H1 (cell line): ENCODE measurements around the gene ZNF697. TPM values are rescaled to one million over a fixed set of nuclear protein-coding genes. Genes with fewer than 3 reads are reported as not detected.

Experiments
- CTCF ChIA-PET: fragments of 300-600 bp; sonication (Branson Sonifier 250); formaldehyde crosslinking; loops from one replicate; lab custom pipeline; 2021; ENCODE audit not compliant: partially characterized antibody; lab: Charles Lee
- POLR2A ChIA-PET: fragments of 300-600 bp; sonication (Branson Sonifier 250); formaldehyde crosslinking; loops from one replicate; lab custom pipeline; 2021; ENCODE audit warnings: inconsistent platforms; ENCODE audit not compliant: partially characterized antibody; lab: Charles Lee
- DNase-seq, 2 experiments: peaks; one replicate each; pipeline versions ENCODE4 v3.0.0 to v3.0.0-alpha.2; 2010 to 2022; ENCODE audit warnings: low spot score in 2 of 2, low read depth in 1 of 2, mixed read lengths in 1 of 2
- FAIRE-seq: peaks from 2 replicates; lab custom pipeline; 2011; peaks lifted over from hg19 to GRCh38; lab: Jason Lieb, UNC
- H2AFZ ChIP-seq: 2 replicates; pipeline ENCODE4 v1.8.1; 2012; ENCODE audit warnings: low read length, inconsistent platforms
- H2AK5ac ChIP-seq: 2 replicates; pipeline ENCODE4 v1.6.1; 2013; ENCODE audit warnings: low read depth, low read length
- H2BK120ac ChIP-seq: replicated peaks from 2 replicates; pipeline ENCODE3; 2013; ENCODE audit warnings: low read depth, low read length, inconsistent platforms
- H2BK12ac ChIP-seq: 2 replicates; pipeline ENCODE4 v1.6.1; 2013; ENCODE audit warnings: low read depth, low read length
- H2BK15ac ChIP-seq: 2 replicates; pipeline ENCODE4 v1.6.1; 2013; ENCODE audit warnings: low read length
- H2BK20ac ChIP-seq: 2 replicates; pipeline ENCODE4 v1.6.1; 2013; ENCODE audit warnings: low read length
- H2BK5ac ChIP-seq: 2 replicates; pipeline ENCODE4 v1.6.1; 2013; ENCODE audit warnings: low read depth, low read length
- H3K14ac ChIP-seq: 2 replicates; pipeline ENCODE4 v1.6.1; 2013; ENCODE audit warnings: inconsistent platforms; ENCODE audit not compliant: insufficient read length
- H3K18ac ChIP-seq: 2 replicates; pipeline ENCODE4 v1.6.1; 2013; ENCODE audit warnings: low read length; ENCODE audit errors: extremely low read depth
- H3K23ac ChIP-seq: 2 replicates; pipeline ENCODE4 v1.6.1; 2013; ENCODE audit warnings: inconsistent platforms; ENCODE audit not compliant: insufficient read length
- H3K23me2 ChIP-seq: 2 replicates; pipeline ENCODE4 v1.6.1; 2013; ENCODE audit warnings: low read depth, low read length
- H3K27ac ChIP-seq: 2 replicates; pipeline ENCODE4 v1.6.1; 2011; ENCODE audit warnings: low read depth, low read length, inconsistent platforms
- H3K27me3 ChIP-seq, 4 experiments: replicated peaks in 1 of 4; 1 replicate in 1 of 4; 2 replicates in 3 of 4; pipeline versions ENCODE4 v1.6.1 to v1.8.1; 2011 to 2013; ENCODE audit warnings: low read length in 3 of 4, mild to moderate bottlenecking in 3 of 4, inconsistent platforms in 2 of 4, mixed read lengths in 2 of 4, moderate library complexity in 1 of 4; ENCODE audit not compliant: control insufficient read depth in 3 of 4, insufficient read depth in 3 of 4; ENCODE audit errors: extremely low read depth in 1 of 4
- H3K36me3 ChIP-seq, 4 experiments: 2 replicates each; pipeline versions ENCODE4 v1.6.1 to v1.8.1; 2011 to 2013; ENCODE audit warnings: mild to moderate bottlenecking in 4 of 4, low read length in 3 of 4, moderate library complexity in 2 of 4, control low read depth in 1 of 4, inconsistent platforms in 1 of 4; ENCODE audit not compliant: insufficient read depth in 4 of 4, control insufficient read depth in 2 of 4
- H3K4ac ChIP-seq: replicated peaks from 2 replicates; pipeline ENCODE3; 2013; ENCODE audit warnings: low read length, low read depth, mixed read lengths, inconsistent platforms; ENCODE audit not compliant: insufficient read length
- H3K4me1 ChIP-seq, 4 experiments: replicated peaks in 1 of 4; 1 replicate in 1 of 4; 2 replicates in 3 of 4; pipeline versions ENCODE4 v1.6.1 to v1.8.1; 2011 to 2013; ENCODE audit warnings: low read length in 3 of 4, inconsistent platforms in 2 of 4, mixed read lengths in 1 of 4; ENCODE audit not compliant: insufficient read depth in 4 of 4, control insufficient read depth in 3 of 4
- H3K4me2 ChIP-seq, 2 experiments: 2 replicates each; pipeline versions ENCODE4 v1.6.1 to v1.8.1; 2011 to 2013; ENCODE audit warnings: low read depth in 2 of 2, low read length in 2 of 2, control low read depth in 1 of 2, inconsistent platforms in 1 of 2, mild to moderate bottlenecking in 1 of 2; ENCODE audit not compliant: insufficient read depth in 1 of 2
- H3K4me3 ChIP-seq, 4 experiments: fragments of 200-600, 300-600 bp in 1 of 4; sonication (generic), shearing (Covaris generic), sonication (Bioruptor Twin) in 1 of 4; 2 replicates each; pipeline versions ENCODE4 v1.5.1 to v1.8.1; 2011 to 2016; ENCODE audit warnings: low read length in 4 of 4, low read depth in 3 of 4, control low read depth in 2 of 4, inconsistent platforms in 2 of 4, mild to moderate bottlenecking in 2 of 4, mixed read lengths in 1 of 4, moderate library complexity in 1 of 4; ENCODE audit not compliant: insufficient read depth in 2 of 4; ENCODE audit errors: extremely low read depth in 1 of 4
- H3K56ac ChIP-seq: replicated peaks from 2 replicates; pipeline ENCODE3; 2013; ENCODE audit warnings: low read depth, mild to moderate bottlenecking, mixed read lengths, low read length, inconsistent platforms; ENCODE audit not compliant: insufficient read length
- H3K79me1 ChIP-seq: 2 replicates; pipeline ENCODE4 v1.6.1; 2013; ENCODE audit warnings: low read depth, low read length, control low read depth
- H3K79me2 ChIP-seq, 2 experiments: 2 replicates each; pipeline versions ENCODE4 v1.6.1 to v1.8.1; 2012 to 2013; ENCODE audit warnings: low read length in 2 of 2, mild to moderate bottlenecking in 2 of 2, inconsistent platforms in 1 of 2; ENCODE audit not compliant: insufficient read depth in 2 of 2, control insufficient read depth in 1 of 2
- H3K9ac ChIP-seq, 4 experiments: replicated peaks in 1 of 4; 1 replicate in 1 of 4; 2 replicates in 3 of 4; pipeline versions ENCODE4 v1.6.1 to v1.8.1; 2011 to 2013; ENCODE audit warnings: low read depth in 3 of 4, low read length in 3 of 4, control low read depth in 2 of 4, mild to moderate bottlenecking in 2 of 4, moderate library complexity in 2 of 4, inconsistent platforms in 1 of 4; ENCODE audit errors: extremely low read depth in 1 of 4
- H3K9me3 ChIP-seq, 2 experiments: 2 replicates each; pipeline versions ENCODE4 v1.6.1 to v1.8.1; 2012 to 2013; ENCODE audit warnings: mild to moderate bottlenecking in 2 of 2, moderate library complexity in 2 of 2, control low read depth in 1 of 2, inconsistent platforms in 1 of 2, low read depth in 1 of 2, low read length in 1 of 2, mixed read lengths in 1 of 2; ENCODE audit not compliant: insufficient read depth in 2 of 2
- H4K20me1 ChIP-seq, 2 experiments: replicated peaks in 1 of 2; 2 replicates each; pipeline versions ENCODE3 to v1.8.1; 2011 to 2013; ENCODE audit warnings: inconsistent platforms in 2 of 2, low read length in 2 of 2, mild to moderate bottlenecking in 1 of 2; ENCODE audit not compliant: insufficient read depth in 2 of 2, control insufficient read depth in 1 of 2
- H4K5ac ChIP-seq: 2 replicates; pipeline ENCODE4 v1.6.1; 2013; ENCODE audit warnings: low read length, low read depth, mixed read lengths, inconsistent platforms; ENCODE audit not compliant: insufficient read length
- H4K8ac ChIP-seq: 2 replicates; pipeline ENCODE4 v1.8.0; 2013; ENCODE audit warnings: mild to moderate bottlenecking, moderate library complexity, low read length, inconsistent platforms; ENCODE audit not compliant: insufficient read depth; ENCODE audit errors: extremely low read depth
- H4K91ac ChIP-seq: replicated peaks from 2 replicates; pipeline ENCODE3; 2013; ENCODE audit warnings: low read length, mixed read lengths, inconsistent platforms; ENCODE audit not compliant: insufficient read length
- GABPA ChIP-seq: IDR thresholded peaks from 2 replicates; pipeline ENCODE4 v1.6.1; 2011; ENCODE audit warnings: mild to moderate bottlenecking, low read length, moderate library complexity, borderline replicate concordance; ENCODE audit not compliant: insufficient read depth
- NANOG ChIP-seq: IDR thresholded peaks from 2 replicates; pipeline ENCODE4 v1.6.1; 2011; ENCODE audit warnings: low read length, low read depth, mild to moderate bottlenecking, inconsistent platforms; ENCODE audit not compliant: insufficient read depth, poor library complexity, severe bottlenecking
- WGBS, 2 experiments: shearing (Covaris generic) in 1 of 2; methylation state at CpG; one replicate each; pipeline versions ENCODE4 v1.1.6 to v1.1.7; 2013 to 2015; ENCODE audit warnings: low lambda C conversion rate in 2 of 2, mixed read lengths in 2 of 2, inconsistent platforms in 1 of 2, low coverage in 1 of 2, missing lambda C conversion rate in 1 of 2; ENCODE audit not compliant: insufficient replicate concordance in 2 of 2, insufficient coverage in 1 of 2, insufficient read length in 1 of 2; ENCODE audit errors: extremely low coverage in 1 of 2, missing lambda C conversion rate in 1 of 2; 5-methylcytosine and 5-hydroxymethylcytosine counted together
- polyA plus RNA-seq, 7 experiments: library from polyadenylated mRNA; depleted of rRNA in 3 of 7; stranded (reverse) in 5 of 7; unstranded in 2 of 7; fragments of >200 nt in 5 of 7; fragments of 200-250 nt in 2 of 7; gene quantifications; 1 replicate in 5 of 7; 2 replicates in 1 of 7; 4 replicates in 1 of 7; pipeline versions ENCODE4 v1.2.1 to v1.2.3, GENCODE V29; 2011 to 2013; ENCODE audit warnings: missing spikeins in 2 of 7, mixed read lengths in 2 of 7
- total RNA-seq: library from RNA; stranded (reverse); fragmentation: NEBNext Ultra II Directional; extraction: Animal tissue kit (Norgen Biotek cat#: 25700); gene quantifications from 2 replicates; pipeline ENCODE4 v1.2.1, GENCODE V29; 2021
- TF ChIP-seq, protein P1 (sequence below): IDR thresholded peaks from 2 replicates; pipeline ENCODE4 v1.6.1; 2012; ENCODE audit warnings: low read length, inconsistent platforms

Gene ZNF697
- total and polyA plus RNA-seq, 2 of the 8 experiments (the other 6 are each of a cell fraction or from before 2014, with no cell fraction given) = 5.6 to 18.3 TPM

DNA sequence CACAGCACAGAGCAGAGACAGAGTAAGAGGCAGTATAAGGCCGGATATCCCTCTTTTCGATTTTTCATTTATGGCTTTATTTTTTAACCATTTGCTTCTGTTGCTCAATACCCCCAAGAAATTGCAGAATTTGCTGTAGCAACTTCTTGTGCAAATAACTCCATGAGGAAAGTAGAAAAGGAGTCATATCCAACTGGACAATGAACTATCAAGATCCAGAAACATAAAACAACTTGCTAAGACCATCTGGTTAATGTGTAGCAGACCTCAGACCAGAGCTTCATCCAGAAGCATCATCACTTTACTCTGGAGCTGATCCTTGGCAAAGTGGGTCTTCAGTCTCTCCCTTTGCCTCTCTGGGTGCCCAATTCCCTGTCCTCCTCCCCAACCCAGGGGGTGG, 45.9 kb downstream of the ZNF697 start:
- H3K23ac ChIP-seq = no peak overlapping the region
- H2BK15ac ChIP-seq = no peak overlapping the region
- H3K4me3 ChIP-seq = no peak overlapping the region
- H3K79me1 ChIP-seq = no peaks in the 10 kb centered on the region
- H3K4me1 ChIP-seq = no peaks in the 10 kb centered on the region
- POLR2A ChIA-PET = no interaction called here
- H3K4ac ChIP-seq = no peak overlapping the region
- no peak overlapping the region for H3K18ac ChIP-seq
- no peak overlapping the region for H3K14ac ChIP-seq
- 92% methylated on average over 2 of the region's 2 CpGs; no CpG with 5 or more reads in 1 of the 2 experiments for WGBS, 2 experiments
- no peak for FAIRE-seq
- no peaks in the 10 kb centered on the region for H3K79me2 ChIP-seq
- no peak overlapping the region for H2BK12ac ChIP-seq
- H4K91ac ChIP-seq = no peak overlapping the region
- H3K9ac ChIP-seq = no peak overlapping the region
- no peak overlapping the region for H3K56ac ChIP-seq
- H4K5ac ChIP-seq = no peak overlapping the region
- CTCF ChIA-PET = interaction anchor here (1.1 kb wide), 1 partner anchor 58 kb away, joined by 3 read pairs; no protein-coding TSS in a partner anchor
- no peak overlapping the region for H2AFZ ChIP-seq
- H4K20me1 ChIP-seq = no peaks in the 10 kb centered on the region
- DNase-seq = no peak
- H3K27ac ChIP-seq = no peak overlapping the region
- no peak overlapping the region for H2BK5ac ChIP-seq
- no peak overlapping the region for H3K4me2 ChIP-seq
- no peak overlapping the region for H2BK120ac ChIP-seq
- H3K9me3 ChIP-seq = no peaks in the 10 kb centered on the region
- H3K36me3 ChIP-seq = no peaks in the 10 kb centered on the region
- H2BK20ac ChIP-seq = no peak overlapping the region
- H3K23me2 ChIP-seq = no peaks in the 10 kb centered on the region
- no peak overlapping the region for H2AK5ac ChIP-seq
- no peaks in the 10 kb centered on the region for H3K27me3 ChIP-seq
- no peak overlapping the region for H4K8ac ChIP-seq
- TF ChIP-seq NANOG = no peak
- TF ChIP-seq GABPA = no peak
- TF ChIP-seq, protein P1, sequence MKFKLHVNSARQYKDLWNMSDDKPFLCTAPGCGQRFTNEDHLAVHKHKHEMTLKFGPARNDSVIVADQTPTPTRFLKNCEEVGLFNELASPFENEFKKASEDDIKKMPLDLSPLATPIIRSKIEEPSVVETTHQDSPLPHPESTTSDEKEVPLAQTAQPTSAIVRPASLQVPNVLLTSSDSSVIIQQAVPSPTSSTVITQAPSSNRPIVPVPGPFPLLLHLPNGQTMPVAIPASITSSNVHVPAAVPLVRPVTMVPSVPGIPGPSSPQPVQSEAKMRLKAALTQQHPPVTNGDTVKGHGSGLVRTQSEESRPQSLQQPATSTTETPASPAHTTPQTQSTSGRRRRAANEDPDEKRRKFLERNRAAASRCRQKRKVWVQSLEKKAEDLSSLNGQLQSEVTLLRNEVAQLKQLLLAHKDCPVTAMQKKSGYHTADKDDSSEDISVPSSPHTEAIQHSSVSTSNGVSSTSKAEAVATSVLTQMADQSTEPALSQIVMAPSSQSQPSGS = no peak
